Suppressor macrophage treated with lipopolysaccharide for 4 hours (primary cell): ENCODE measurements around the gene SCN1B.
"Not testable (repeated sequence)": the region's sequence is repeated elsewhere in the genome, so short reads cannot be mapped to it uniquely, and the experiment has no call there.

Experiments
- DNase-seq: peaks from one replicate; pipeline ENCODE4 v3.0.0-alpha.2; 2020

The SCN1B gene

GRCh38 chr19:35030257-35031071 is at the start of gene SCN1B:
Gene SCN1B, plus strand, starts transcription at chr19:35030470. Its CDS starts 351 bp downstream, at chr19:35030821.
- peak; percentile 81 for DNase-seq

- DNase-seq, result no peak
These were observed 48.0 kb upstream of the SCN1B start for GRCh38 chr19:34982275-34982674.

GRCh38 chr19:34983786-34984185 is 46.5 kb upstream of the SCN1B start:
- no peak for DNase-seq

GRCh38 chr19:34984287-34984686 is 46.0 kb upstream of the SCN1B start:
- DNase-seq, result no peak

- peak; percentile 66 for DNase-seq
These were observed 44.8 kb upstream of the SCN1B start for GRCh38 chr19:34985249-34986022.

- no peak for DNase-seq
These were observed 42.2 kb upstream of the SCN1B start for GRCh38 chr19:34988119-34988518.

- DNase-seq, result peak; percentile 96
These were observed 41.0 kb upstream of the SCN1B start for GRCh38 chr19:34989298-34989697.

- DNase-seq, result peak; percentile 83
These were observed 39.6 kb upstream of the SCN1B start for GRCh38 chr19:34990578-34991192.

GRCh38 chr19:34991542-34992333 is 38.5 kb upstream of the SCN1B start:
- DNase-seq, result no peak

- not testable (repeated sequence) for DNase-seq
These were observed 37.7 kb upstream of the SCN1B start for GRCh38 chr19:34992582-34992981.

- no peak for DNase-seq
These were observed 36.0 kb upstream of the SCN1B start for GRCh38 chr19:34994286-34994642.

- DNase-seq, result no peak
These were observed 35.4 kb upstream of the SCN1B start for GRCh38 chr19:34994643-34995541.

- no peak for DNase-seq
These were observed 34.7 kb upstream of the SCN1B start for GRCh38 chr19:34995551-34995950.

GRCh38 chr19:34997071-34997617 is 33.1 kb upstream of the SCN1B start:
- DNase-seq, result no peak

- not testable (repeated sequence) for DNase-seq
These were observed 32.0 kb upstream of the SCN1B start for GRCh38 chr19:34998224-34998623.

GRCh38 chr19:34998777-34999497 is 31.3 kb upstream of the SCN1B start:
- DNase-seq, result no peak

GRCh38 chr19:34999498-35000337 is 30.6 kb upstream of the SCN1B start, which contains the start of gene GRAMD1A:
Gene GRAMD1A, plus strand, starts transcription at chr19:35000323. Its CDS starts 156 bp downstream, at chr19:35000479.
- DNase-seq, result peak; percentile 97

GRCh38 chr19:35000338-35000646 is 30.0 kb upstream of the SCN1B start:
- no peak for DNase-seq

- DNase-seq, result peak; percentile 68
These were observed 29.4 kb upstream of the SCN1B start for GRCh38 chr19:35000647-35001501.
